AG04449 (cell line): ENCODE measurements around the gene PPP2R1B.

Source experiments
- CTCF ChIA-PET: fragments of 350-600 bp; formaldehyde crosslinking; extraction: SDS; loops from one replicate; lab custom pipeline; 2021; ENCODE audit warnings: antibody characterized with exemption; lab: Yijun Ruan, JAX
- POLR2A ChIA-PET: fragments of 400-600, 350-600 bp; formaldehyde crosslinking; extraction: SDS; loops from one replicate; lab custom pipeline; 2020; ENCODE audit warnings: antibody characterized with exemption, inconsistent platforms; lab: Yijun Ruan, JAX
- DNase-seq: peaks from one replicate; pipeline ENCODE4 v3.0.0-alpha.2; 2010; ENCODE audit warnings: low read depth, low spot score
- H3K4me3 ChIP-seq: 2 replicates; pipeline ENCODE4 v1.5.1; 2011; ENCODE audit warnings: low read depth, mild to moderate bottlenecking, control low read depth, low read length
- CTCF ChIP-seq: IDR thresholded peaks from one replicate; pipeline ENCODE4 v1.5.1; 2011; ENCODE audit warnings: mild to moderate bottlenecking, moderate library complexity, low read length, control low read depth, inconsistent platforms; ENCODE audit not compliant: insufficient read depth; ENCODE audit errors: missing control alignments

PPP2R1B gene

GRCh38 chr11:111698852-111699559 lies 67.2 kb downstream of the PPP2R1B start:
- ChIA-PET POLR2A (no interaction called here), CTCF (interaction anchor here (0.9 to 2.2 kb wide), 5 partner anchors 10 to 95 kb away, joined by 3 to 9 read pairs (median 5); no protein-coding TSS in a partner anchor)
- no peak overlapping the region for H3K4me3 ChIP-seq
- DNase-seq = no peak
- no peak for TF ChIP-seq CTCF

GRCh38 chr11:111697933-111698371 lies 68.2 kb downstream of the PPP2R1B start:
- CTCF ChIA-PET = interaction anchor here (2.2 kb wide), 1 partner anchor 11 kb away, joined by 9 read pairs; no protein-coding TSS in a partner anchor
- POLR2A ChIA-PET = no interaction called here
- H3K4me3 ChIP-seq = no peak overlapping the region
- TF ChIP-seq CTCF = no peak
- DNase-seq = no peak

- TF ChIP-seq CTCF = no peak
- POLR2A ChIA-PET = no interaction called here
- no peak for DNase-seq
- CTCF ChIA-PET = interaction anchor here (0.9 to 1.0 kb wide), 3 partner anchors 9 to 92 kb away, joined by 3 read pairs; no protein-coding TSS in a partner anchor
- H3K4me3 ChIP-seq = no peak overlapping the region
These were observed 69.6 kb downstream of the PPP2R1B start for GRCh38 chr11:111696556-111696955.

- H3K4me3 ChIP-seq = no peak overlapping the region
- POLR2A ChIA-PET = no interaction called here
- no peak for TF ChIP-seq CTCF
- CTCF ChIA-PET = interaction anchor here (1.2 to 1.3 kb wide), 2 partner anchors 82 to 90 kb away, joined by 4 read pairs; no protein-coding TSS in a partner anchor
- peak; percentile 46 for DNase-seq
These were observed 71.3 kb downstream of the PPP2R1B start for GRCh38 chr11:111694851-111695250.

- TF ChIP-seq CTCF = no peak
- H3K4me3 ChIP-seq = no peak overlapping the region
- DNase-seq = no peak
- ChIA-PET POLR2A (no interaction called here), CTCF (no interaction called here)
These were observed 72.8 kb downstream of the PPP2R1B start for GRCh38 chr11:111693224-111693937.

GRCh38 chr11:111691741-111692140 lies 74.4 kb downstream of the PPP2R1B start:
- POLR2A ChIA-PET = no interaction called here
- DNase-seq = no peak
- H3K4me3 ChIP-seq = no peak overlapping the region
- TF ChIP-seq CTCF = no peak
- CTCF ChIA-PET = interaction anchor here (1.3 kb wide), 1 partner anchor 10 kb away, joined by 6 read pairs; no protein-coding TSS in a partner anchor
